ENCODE data around the gene KRT32.

KRT32 gene

DNA sequence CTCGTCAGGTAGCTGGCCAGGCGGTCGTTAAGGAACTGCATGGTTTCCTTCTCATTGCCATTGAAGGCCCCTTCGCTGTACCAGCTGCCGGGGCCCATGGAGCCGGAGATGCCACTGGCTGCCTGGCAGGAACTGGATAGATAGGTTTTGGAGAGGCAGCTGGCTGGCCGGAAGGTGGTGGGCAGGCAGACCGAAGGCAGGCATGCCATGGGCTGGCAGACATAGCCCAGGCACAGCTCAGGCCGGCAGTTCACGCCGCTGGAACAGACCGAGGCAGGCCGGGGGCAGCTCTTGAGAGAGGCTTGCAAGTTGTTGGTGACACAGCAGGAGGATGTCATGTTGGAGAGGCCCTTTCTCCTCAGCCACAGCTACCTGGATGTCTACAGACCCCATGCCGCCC lies at the start of gene KRT32:
Gene KRT32 (minus strand): TSS at position 399 of the 400 bp plus-strand sequence. CDS start 61 bp downstream, at position 338.
- DNase-seq (ENCODE audit: low read depth), result no peak

DNA sequence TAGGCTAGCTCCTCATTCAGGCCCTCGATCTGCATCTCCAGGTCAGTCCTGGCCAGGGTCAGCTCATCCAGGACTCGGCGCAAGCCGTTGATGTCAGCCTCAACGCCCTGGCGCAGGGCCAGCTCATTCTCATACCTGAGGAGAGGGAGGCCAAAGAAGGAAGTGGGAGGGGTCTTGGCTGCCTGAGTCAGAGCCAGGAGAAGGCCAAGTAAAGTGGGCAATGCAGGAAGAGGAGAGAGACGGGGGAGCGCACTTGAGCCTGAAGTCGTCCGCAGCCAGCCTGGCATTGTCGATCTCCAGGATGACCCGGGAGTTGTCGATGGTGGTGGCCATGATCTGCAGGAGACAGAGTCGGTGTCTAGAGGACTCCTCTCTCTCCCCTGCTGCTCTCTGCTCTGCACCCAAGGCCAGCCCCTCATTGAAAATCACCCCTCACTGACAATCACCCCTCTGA lies 49.7 kb upstream of the KRT32 start:
- no peak for DNase-seq (ENCODE audit: low read depth)

DNA sequence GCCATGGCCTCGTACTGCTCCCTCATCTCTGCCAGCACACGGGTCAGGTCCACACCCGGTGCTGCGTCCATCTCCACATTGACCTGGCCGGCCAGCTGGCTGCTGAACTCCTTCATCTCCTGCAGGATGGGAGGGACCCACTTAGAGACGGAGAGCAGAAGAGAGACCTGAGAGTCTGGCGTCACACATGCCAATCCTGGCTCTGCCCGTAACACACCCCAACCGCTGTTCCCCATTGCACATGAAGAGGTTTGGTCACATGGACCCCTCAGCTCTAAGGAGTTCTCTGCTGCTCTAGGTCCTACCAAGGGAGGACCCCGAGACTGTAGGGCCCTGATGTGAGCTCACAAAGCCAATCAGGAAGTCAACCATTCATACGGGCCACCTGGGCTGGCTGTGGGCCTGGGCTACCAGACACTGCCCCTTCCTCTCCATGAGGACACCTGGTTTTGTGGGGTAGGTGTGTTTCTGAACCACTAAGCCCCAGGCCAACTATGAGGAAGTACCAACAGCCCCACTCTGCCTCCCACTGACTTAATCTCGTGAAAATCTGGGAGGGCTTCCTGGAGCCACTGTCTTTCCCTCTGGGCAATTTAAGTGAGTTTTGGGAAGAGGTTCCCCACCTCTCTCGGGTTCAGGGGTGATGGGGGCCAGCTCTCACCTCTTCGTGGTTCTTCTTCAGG lies 49.1 kb upstream of the KRT32 start:
- no peak for DNase-seq (ENCODE audit: low read depth)

DNA sequence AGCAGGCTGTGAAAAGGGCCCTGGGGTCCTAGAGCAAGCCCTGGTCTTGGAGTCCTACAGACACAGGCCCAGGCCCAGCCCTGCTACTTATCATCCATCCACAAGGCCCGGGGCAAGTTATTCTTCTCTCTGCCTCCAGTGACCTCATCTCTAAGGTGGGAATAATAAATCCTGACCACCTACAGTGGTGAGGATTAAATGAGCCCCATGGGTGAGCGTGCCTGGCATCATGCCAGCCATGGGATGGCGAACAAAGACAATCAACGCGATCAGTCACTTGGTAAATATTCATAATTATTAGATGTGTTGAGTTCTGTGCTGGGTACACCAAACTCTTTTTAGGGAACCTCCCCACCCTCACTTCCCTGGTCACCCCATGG lies 46.0 kb upstream of the KRT32 start:
- DNase-seq (ENCODE audit: low read depth), result no peak

DNA sequence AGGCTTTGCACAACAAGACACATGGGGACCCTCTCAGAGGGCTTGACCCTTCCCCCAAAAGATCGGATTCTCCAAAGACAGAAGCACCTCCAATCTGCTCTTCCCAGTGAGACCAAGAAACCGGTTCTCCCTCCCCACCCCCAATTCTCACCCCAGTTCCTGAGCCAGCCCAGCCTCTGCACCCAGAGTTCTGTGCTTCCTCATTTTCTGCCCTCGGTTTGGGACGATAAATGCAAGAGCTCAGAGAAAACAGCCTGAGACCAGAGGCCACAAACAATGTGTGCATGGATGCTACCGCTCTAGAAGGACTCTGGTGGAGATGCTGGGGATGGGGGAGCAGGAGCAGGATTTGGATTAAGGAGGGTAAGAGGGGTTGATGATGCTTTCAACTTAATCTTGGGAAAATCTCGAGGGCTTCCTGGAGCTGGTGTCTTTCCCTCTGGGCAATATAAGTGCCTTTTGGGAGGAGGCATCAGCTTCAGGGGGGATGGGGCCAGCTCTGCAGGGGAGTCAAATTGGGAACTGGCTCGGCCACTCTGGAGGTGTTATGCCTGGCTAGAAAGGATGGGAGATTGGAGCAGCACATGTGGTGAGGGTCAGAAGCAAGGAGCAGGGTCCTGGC lies 45.5 kb upstream of the KRT32 start:
- no peak for DNase-seq (ENCODE audit: low read depth)

DNA sequence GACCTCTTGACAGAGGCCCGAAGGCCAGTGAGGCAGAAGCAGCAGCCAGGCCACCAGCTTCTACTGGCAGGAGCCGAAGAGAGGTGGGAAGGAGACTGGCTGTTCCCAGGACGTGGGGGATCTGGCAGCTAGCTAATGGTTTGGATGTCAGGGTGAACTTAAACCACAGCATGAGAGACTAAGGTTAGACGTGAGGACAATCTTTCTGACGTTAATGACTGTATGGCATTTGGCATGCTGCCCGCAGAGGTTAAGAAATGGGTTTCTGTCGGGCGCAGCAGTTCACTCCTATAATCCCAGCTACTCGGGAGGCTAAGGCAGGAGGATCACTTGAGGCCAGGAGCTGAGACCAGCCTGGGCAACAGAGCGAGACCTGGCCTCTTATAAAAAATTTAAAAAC lies 44.5 kb upstream of the KRT32 start:
- no peak for DNase-seq (ENCODE audit: low read depth)

DNA sequence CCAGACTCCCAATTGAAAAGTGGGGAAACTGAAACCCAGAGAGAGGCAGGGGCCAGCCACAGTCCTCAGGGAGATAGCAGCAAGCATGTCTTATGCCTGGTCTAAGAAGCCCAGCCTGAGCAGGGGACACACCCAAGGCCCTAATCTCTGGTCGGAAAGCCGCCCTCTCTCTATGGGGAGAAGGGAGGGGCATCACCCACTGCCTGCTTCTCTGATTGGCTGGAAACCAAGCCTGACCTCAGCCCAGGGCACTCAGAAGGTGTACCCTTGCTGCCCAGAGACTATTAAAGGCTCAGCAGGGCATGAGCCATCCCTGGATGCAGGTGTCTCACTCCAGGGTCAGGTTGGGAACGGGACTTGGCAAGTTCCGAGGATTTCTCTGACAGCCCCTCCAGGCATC lies 43.9 kb upstream of the KRT32 start:
- DNase-seq (ENCODE audit: low read depth), result no peak

DNA sequence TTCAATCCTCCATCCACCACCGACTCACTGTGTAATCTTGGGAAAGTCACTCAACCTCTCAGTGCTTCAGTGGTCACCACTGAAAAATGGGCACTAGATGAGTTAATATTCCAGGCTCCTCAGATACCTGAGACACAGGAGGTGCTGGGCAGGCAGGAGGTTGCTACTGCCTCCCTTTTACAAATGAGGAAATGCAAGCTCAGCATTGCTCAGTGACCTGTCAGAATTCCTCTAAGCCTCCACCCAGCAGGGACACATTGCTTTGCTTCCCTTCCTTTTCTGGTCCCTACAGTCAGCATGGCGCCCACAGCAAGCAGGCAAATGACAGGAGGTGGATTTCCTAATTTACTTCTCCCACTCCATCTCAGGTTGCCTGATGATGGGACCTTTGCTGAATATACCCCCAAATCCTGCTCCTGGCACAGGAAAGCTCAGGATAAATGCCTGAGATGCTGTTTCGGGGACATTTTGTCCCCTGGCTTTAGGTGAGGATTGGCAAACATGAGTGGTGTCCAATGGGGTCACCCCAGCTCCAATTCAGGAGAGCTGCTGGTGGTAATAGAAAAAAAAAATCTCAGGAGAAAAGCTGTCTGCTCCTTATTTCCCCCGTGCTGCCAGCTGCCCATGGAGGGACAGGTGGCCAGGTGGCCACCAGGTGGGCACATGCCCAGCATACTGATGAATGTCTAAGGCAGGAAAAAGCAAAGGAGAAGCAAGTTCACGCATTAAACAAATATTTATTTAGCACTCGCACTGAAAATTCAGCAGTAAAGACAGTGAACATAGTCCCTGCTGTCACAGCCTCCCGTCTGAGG lies 43.3 kb upstream of the KRT32 start:
- no peak for DNase-seq (ENCODE audit: low read depth)

DNA sequence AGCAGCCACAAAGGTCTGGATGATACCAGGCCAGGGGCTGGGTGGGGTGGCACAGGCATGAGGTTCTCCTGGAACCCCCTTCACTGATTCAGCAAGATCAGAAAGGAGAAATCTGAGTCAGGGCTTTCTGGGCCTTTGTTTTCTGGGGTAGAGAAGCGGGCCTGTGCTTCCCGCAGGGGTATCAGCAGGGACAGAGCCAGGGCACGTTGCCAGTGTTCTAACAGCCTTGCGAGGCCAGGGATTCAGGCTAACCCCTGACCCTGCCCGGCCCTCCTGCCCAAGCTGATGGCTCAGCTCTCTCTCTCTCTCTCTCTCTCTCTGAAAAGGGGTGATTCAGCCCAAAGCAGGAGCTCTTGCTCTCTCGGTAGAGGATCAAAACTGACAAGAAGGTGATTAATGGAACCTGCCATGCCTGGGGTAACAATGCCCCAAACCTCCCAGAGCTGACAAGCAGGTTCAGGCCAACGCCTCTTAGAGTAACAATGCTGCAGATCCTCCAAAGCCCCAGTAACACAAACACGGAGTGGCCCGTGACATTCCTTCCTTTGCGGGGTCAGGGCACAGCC lies 40.2 kb upstream of the KRT32 start:
- no peak for DNase-seq (ENCODE audit: low read depth)

DNA sequence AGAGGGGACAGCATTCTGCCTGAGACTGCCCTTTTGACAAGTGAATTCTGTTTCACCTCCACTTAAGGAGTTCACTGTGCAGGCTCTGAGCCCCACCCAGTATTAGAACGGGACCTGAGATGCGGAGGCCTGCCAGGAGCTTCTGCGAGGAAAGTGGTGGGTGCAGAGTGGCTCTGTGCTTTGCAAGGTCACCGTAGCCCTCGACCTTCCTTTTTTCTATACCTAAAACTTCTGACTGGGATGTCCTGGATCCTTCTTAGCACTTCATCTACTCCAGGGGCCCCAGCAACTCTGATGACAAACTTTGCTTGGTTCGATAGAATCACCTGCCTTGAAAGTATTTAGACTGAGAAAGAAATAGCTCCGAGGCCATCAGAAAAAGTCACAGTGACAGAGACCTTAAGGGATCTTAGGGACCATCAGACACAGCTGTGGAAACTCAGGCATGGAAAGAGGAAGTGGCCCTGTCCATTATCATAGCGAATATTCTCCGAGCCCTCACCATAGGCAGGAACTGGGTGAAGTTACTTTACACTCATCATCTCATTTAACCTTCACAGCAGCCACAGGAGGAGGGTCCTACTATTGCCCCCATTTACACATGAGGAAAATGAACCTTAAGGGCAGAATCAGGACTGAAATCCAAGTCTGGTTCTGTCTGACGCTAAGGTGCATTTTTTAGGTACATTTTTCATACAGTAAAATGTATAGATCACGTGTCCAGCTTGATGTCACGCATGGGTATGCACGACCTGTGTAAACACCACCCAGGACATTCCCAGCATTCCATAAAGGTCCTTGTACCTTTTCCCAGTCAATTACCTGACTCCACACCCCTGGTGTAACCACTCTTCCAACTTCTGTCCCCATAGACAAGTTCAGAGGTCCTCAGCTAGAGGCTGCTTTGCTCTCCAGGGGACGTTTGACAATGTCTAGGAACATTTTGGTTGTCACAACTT lies 38.9 kb upstream of the KRT32 start:
- no peak for DNase-seq (ENCODE audit: low read depth)

DNA sequence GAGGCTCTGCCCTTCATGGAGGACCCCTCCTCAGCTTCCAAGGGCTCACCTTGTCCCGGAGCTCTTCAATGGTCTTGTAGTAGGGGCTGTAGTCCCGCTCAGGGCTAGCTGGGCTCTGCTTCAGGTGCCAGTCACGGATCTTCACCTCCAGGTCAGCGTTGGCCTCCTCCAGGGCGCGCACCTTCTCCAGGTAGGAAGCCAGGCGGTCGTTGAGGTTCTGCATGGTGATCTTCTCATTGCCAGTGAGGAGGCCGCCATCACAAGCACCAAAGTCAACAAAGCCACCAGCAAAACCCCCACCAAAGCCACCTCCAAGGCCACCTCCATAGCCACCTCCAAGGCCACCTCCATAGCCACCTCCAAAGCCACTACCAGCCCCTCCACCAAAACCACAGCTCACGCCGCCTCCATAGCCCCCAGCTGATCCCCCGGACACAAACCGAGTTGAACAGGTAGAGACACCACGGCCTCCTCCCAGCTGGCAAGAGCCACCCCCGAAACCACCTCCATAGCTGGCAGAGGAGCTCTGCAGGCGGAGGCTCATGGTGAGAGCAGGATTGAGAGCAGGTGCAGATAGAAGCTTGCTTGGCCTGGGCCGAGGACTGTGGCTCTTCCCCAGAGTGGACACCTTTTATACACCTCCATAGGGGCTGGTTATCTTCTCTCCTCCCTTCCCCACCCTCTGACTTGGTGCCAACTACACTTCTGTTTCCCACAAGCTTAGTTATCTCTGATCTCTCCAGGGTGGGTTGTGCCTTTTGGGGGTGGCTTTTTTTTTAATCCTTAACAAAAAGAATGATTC lies 38.0 kb upstream of the KRT32 start, which contains the start of gene KRT13:
Gene KRT13 (minus strand): TSS at position 606 of the 802 bp plus-strand sequence. CDS start 62 bp downstream, at position 544.
- no peak for DNase-seq (ENCODE audit: low read depth)

DNA sequence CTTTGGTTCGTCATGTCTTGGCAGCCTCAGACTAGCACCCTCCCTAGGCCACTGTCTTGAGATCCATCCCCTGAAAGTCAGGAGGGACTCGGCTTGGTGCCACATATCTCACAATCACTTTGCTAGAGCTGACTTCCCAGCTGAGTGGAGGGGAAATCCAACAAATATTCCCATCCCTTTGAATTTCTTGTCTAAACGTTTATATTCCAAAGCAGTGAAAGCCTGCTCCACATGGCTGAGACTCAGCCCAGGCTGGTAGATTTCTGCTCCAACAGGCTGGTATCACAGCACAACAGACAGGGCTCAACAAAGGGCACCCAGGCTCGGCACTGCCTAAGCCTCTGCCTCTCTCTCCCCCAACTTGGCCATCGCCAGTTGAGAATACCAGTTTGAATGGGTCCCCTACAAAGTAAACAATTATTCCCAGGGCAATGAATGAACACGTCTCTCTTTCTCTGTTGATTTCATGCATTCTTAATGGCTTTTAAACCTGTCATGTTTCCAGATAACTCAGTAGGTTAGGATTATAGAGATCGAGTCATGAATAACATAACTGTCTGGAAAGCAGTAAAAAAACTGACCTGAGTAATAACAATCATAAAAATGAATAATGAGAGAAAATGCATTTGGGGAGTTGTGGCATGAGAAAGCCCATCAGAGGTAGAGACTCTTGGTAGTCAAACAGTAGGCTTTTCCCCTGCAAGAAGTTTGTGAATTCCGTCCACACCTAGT lies 37.2 kb upstream of the KRT32 start:
- no peak for DNase-seq (ENCODE audit: low read depth)

DNA sequence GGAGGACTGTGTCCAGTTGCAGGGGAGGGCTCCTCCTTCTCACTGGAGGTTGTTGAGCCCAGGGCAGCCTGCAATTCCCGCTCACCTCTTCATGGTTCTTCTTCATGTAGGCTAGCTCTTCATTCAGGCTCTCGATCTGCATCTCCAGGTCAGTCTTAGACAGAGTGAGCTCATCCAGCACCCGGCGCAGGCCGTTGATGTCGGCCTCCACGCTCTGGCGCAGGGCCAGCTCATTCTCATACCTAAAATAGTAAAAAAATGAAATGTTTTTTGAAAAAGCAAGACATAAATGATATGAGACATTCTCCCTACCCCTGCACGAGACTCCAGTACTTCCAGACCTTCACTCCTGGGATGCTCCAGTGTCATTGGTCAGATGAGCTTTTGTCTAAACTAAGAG lies 36.0 kb upstream of the KRT32 start:
- DNase-seq (ENCODE audit: low read depth), result no peak

DNA sequence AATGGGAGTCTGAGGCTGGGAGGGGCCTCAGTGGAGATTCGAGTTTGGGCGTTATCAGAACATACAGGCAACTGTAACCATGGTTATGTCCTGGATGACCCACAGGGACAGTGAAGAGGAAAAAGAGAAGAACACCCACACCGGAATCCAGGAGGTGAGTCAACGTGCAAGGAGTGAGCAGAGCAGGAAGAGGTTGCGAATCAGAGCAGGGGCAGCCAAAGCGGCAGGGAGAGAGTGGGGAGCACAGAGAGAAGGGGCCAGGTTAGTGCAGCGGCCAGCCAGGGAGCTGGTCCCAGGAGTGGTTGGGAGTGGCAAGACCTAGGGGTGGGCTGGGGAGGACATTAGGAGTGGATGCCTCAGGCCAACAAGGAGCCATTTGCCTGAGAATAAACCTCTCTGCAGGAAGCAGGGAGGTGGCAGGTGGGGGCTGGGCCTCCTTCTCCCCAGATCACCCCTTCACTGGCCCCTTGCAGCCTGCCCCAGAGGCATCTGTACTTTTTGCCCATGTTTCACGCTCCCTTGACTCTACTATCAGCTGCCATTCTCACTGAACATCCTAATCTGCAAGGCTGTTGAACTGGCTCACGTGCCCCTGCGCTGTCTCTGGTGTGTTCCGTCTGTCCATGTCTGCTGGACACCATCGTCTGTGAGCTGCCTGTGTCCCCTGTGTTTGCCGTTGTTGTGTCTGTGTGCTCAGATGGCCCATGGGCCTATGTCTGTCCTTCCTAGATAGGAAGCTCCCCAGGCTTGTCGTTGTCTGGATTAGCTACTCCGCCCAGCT lies 33.1 kb upstream of the KRT32 start:
- DNase-seq (ENCODE audit: low read depth), result peak; percentile 89

DNA sequence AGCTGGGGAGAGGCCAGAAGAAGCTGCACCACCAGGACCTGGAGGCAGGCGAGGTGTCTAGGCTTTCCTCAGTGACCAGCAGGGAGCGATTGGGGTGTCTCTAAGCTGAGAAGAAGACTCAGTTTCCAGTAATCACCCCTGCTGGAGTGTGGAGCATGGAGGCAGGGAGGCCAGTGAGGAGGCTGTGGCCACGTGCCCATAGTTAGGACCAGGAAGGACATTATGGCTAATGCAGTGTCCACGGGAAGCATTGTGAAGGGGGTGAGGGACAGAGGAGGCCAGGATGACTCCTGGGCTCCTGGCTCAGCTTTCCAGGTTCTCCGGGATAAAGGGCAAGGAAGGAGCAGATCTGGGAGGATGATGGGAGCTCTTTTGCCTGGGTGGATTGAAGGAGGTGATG lies 32.5 kb upstream of the KRT32 start:
- DNase-seq (ENCODE audit: low read depth), result no peak

DNA sequence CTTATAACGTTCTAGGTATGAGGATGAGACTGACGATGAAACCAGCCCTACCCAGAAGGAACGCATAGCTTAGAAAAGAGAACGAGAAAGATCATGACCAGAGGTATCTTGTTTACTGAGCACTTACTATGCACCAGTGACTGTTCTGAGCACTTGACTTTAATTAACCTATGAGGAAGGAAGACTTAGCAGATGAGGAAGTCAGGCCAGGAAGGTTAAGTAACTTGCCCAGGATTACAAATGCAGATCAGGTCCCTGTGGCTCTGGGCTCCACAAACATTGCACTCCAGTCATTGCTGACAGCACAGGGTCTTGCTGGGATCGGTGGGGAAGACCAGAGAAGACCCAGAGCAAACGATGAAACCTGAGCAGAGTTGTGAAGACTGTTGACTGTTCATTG lies 31.1 kb upstream of the KRT32 start:
- no peak for DNase-seq (ENCODE audit: low read depth)

DNA sequence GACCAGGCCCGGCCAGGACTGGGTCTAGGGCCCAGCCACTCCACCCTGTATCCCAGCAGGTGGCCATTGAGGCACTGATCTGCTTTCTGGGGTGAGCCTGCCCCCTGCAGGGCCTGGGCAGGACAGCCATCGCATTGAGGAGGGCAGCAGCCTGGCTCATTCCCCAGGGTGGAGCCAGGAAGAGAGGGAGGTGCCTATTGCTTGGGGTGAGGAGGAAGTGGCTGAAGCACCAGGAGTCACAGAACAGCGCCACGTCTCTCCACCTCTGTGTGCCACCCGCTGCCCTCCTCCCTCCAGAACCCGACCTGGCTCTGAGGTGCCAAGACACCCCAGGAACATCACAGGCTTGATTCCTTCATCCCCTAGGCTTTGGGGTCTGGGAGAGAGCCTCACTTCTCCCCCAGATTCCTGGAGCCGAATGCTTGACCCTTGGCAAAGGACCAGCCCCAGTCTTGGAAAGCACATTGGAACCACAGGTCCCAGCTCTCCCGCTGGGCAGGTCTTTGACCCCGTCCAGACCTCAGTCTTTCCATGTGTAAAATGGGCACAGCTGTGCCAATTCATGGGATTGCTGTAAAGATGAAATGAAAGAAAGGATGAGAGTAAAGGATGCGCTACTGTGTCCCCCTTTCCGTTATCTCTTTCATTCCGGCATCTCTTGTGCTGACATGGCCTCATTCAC lies 29.8 kb upstream of the KRT32 start:
- DNase-seq (ENCODE audit: low read depth), result peak; percentile 92

DNA sequence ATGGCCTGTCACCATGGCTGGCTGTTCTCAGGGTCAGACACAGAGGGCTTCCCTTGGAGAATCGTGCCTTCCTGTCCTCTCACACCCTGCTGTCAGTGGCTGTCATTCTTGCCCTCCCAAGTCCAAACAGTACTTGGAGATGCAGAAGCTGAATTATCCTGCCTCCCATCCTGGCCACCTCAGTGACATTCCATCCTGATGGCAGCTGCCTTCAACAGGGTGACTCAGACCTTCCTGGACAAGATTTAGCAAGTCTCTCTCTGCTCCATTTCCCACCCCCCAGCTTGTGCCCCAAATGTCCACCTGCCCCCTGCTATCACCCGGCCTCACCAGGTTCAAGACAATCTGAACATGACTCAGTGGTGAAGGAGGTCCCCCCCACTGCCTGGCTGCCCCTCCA lies 27.3 kb upstream of the KRT32 start:
- peak; percentile 49 for DNase-seq (ENCODE audit: low read depth)

DNA sequence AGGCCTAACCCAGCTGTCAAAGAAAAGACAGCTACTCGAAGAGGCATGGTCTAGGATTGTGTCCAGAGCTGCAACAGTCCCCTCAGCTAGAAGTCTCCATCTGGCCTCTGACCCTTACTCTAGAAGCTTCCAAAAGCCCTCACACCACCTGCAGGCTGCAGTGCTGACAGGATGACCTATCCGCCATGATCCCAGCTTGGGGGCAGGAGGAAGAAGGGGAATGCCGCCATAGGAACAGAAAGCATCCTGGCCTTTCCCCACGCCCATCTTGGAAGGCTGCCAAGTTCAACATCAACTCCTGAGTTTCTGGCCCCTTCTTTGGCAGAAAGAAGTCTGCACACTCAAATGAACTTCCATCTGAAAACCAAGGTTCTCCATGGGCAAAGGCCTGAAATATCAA lies 25.6 kb upstream of the KRT32 start:
- DNase-seq (ENCODE audit: low read depth), result no peak
